DND-41 (cell line): ENCODE measurements around the gene CSTA.

ENCODE experiments used
- ATAC-seq: fragments of 200-7000 bp; cut with Tn5 transposase; 3 replicates; pipeline ENCODE4 v1.9.1; 2021; ENCODE audit warnings: low read depth; ENCODE audit not compliant: insufficient read depth
- DNase-seq: peaks from one replicate; pipeline ENCODE4 v3.0.0-alpha.2; 2020
- H2AFZ ChIP-seq: 2 replicates; pipeline ENCODE4 v1.6.0; 2012; ENCODE audit warnings: low read depth, low read length
- H3K27ac ChIP-seq: 2 replicates; pipeline ENCODE4 v1.5.1; 2012; ENCODE audit warnings: low read length, inconsistent platforms
- H3K27me3 ChIP-seq: fragments of 200-600 bp; sonication (generic); 2 replicates; pipeline ENCODE4 v1.6.0; 2012; ENCODE audit warnings: low read length, mild to moderate bottlenecking, inconsistent platforms; ENCODE audit not compliant: insufficient read depth, poor library complexity
- H3K36me3 ChIP-seq: 2 replicates; pipeline ENCODE4 v1.5.1; 2012; ENCODE audit warnings: low read length, inconsistent platforms; ENCODE audit not compliant: insufficient read depth
- H3K4me1 ChIP-seq: 2 replicates; pipeline ENCODE4 v1.5.1; 2012; ENCODE audit warnings: mild to moderate bottlenecking, low read length; ENCODE audit not compliant: insufficient read depth
- H3K4me2 ChIP-seq: 2 replicates; pipeline ENCODE4 v1.6.0; 2012; ENCODE audit warnings: mild to moderate bottlenecking, moderate library complexity, low read length, inconsistent platforms; ENCODE audit not compliant: insufficient read depth
- H3K4me3 ChIP-seq, 2 experiments: fragments of 200-600 bp in 1 of 2; shearing (Covaris generic) in 1 of 2; 2 replicates each; pipeline ENCODE4 v1.5.1; 2012 to 2016; ENCODE audit warnings: inconsistent platforms in 2 of 2, low read length in 2 of 2, mild to moderate bottlenecking in 2 of 2, low read depth in 1 of 2, moderate library complexity in 1 of 2
- H3K79me2 ChIP-seq: 2 replicates; pipeline ENCODE4 v1.6.0; 2012; ENCODE audit warnings: low read length, inconsistent platforms; ENCODE audit not compliant: insufficient read depth
- H3K9ac ChIP-seq: 2 replicates; pipeline ENCODE4 v1.6.0; 2012; ENCODE audit warnings: low read depth, mild to moderate bottlenecking, inconsistent platforms, low read length, moderate library complexity
- H3K9me3 ChIP-seq: 2 replicates; pipeline ENCODE4 v1.5.1; 2012; ENCODE audit warnings: low read length, moderate library complexity, mild to moderate bottlenecking, inconsistent platforms; ENCODE audit not compliant: insufficient read depth, severe bottlenecking
- H4K20me1 ChIP-seq: 2 replicates; pipeline ENCODE4 v1.6.0; 2012; ENCODE audit warnings: low read length; ENCODE audit not compliant: insufficient read depth
- CTCF ChIP-seq: IDR thresholded peaks from 2 replicates; pipeline ENCODE4 v1.5.1; 2012; ENCODE audit warnings: borderline replicate concordance, low read length, moderate library complexity, mild to moderate bottlenecking; ENCODE audit not compliant: poor library complexity, severe bottlenecking; ENCODE audit errors: extremely low read depth
- EZH2 ChIP-seq: IDR thresholded peaks from 3 replicates; pipeline ENCODE4 v1.6.1; 2012; ENCODE audit warnings: borderline replicate concordance, low read depth, mild to moderate bottlenecking, moderate library complexity, low read length, inconsistent platforms; ENCODE audit not compliant: severe bottlenecking

The CSTA gene

GRCh38 chr3:122389892-122390291, 64.8 kb downstream of the CSTA start:
- H2AFZ ChIP-seq = no peak overlapping the region
- H3K27me3 ChIP-seq = no peaks in the 10 kb centered on the region
- no peak overlapping the region for H3K4me3 ChIP-seq
- no peak overlapping the region for H3K4me2 ChIP-seq
- no peak for TF ChIP-seq CTCF
- no peak for TF ChIP-seq EZH2
- H3K4me1 ChIP-seq = peaks cover 37% of the 10 kb centered on the region
- no peak overlapping the region for H3K9ac ChIP-seq
- no peak overlapping the region for H3K27ac ChIP-seq
- peaks cover 82% of the 10 kb centered on the region for H3K79me2 ChIP-seq
- peaks cover 26% of the 10 kb centered on the region for H3K36me3 ChIP-seq
- H3K9me3 ChIP-seq = no peaks in the 10 kb centered on the region
- H4K20me1 ChIP-seq = peaks cover 4% of the 10 kb centered on the region; the same call in 1 of the 2 replicates
- ATAC-seq (no peak), DNase-seq (no peak)

GRCh38 chr3:122390665-122391064, 65.6 kb downstream of the CSTA start:
- Histone ChIP-seq H3K4me2 (no peak overlapping the region), H4K20me1 (peaks cover 4% of the 10 kb centered on the region; the same call in 1 of the 2 replicates), H3K36me3 (peaks cover 29% of the 10 kb centered on the region), H3K27me3 (no peaks in the 10 kb centered on the region), H2AFZ (no peak overlapping the region), H3K27ac (no peak overlapping the region), H3K4me3 (no peak overlapping the region), H3K4me1 (peaks cover 29% of the 10 kb centered on the region), H3K79me2 (peaks cover 81% of the 10 kb centered on the region), H3K9ac (no peak overlapping the region), H3K9me3 (no peaks in the 10 kb centered on the region)
- TF ChIP-seq EZH2 (no peak), CTCF (no peak)
- DNase-seq (no peak), ATAC-seq (no peak)
